Measurements from ENCODE around the gene GPR17.

GPR17 gene

DNA sequence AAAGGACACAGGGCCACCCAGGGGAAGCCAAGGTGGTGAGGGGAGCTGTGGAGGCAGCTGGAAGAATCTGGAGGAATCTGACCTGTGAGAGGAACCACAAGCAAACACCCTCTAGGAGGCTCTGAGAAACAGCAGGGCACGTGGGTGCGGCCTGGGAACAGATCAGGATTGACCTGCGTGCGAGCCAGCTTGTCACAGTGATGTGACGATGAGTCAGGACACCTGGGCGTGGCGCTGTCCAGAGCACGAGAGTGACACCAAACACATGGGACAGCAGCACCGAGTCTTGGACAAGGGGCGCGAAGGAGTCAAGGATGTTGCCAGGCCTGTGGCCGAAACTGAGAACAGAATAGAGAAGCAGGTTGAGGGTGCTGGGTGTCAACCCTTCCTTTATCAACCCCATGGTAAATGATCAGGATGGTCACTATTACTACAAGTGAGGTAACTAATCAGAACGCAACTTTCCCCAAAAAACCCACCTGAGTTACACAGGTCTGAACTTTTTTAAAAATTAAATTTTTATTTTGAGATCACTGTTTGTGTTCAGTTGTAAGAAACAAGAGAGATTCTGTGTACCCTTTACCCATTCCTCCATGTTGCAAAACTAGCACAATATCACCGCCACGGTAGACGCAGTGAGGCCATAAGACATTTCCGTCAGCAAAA lies 54.7 kb downstream of the GPR17 start:
- peak overlapping the region; percentile 73 for H3K4me3 ChIP-seq (ENCODE audit: low read depth, low read length)
- DNase-seq (ENCODE audit: low read depth) = peak; percentile 98
- TF ChIP-seq CTCF (IDR thresholded peaks at IDR 0.05; ENCODE audit: insufficient read depth, low read depth, low read length, missing control alignments) = peak; percentile 16

DNA sequence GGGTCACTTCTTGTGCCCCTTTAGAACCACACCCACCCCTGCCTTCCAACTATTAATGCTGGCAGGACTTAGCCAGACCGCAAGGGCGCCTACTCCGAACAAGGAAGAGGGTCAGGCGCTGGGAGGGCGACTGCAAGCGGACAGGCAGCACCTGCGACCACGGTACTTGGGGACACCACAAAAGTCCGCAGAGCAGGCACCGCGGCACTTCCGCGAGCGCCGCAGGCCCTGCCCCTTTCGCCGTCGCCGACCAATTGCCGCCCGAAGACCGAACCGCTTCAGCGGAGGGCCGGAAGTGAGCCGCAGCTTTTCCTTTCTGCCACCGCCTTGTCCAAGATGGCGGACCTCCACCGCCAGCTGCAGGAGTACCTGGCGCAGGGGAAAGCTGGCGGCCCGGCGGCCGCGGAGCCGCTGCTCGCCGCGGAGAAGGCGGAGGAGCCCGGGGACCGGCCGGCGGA lies 55.3 kb downstream of the GPR17 start, which contains the start of gene SFT2D3:
TSS of gene SFT2D3 (plus strand) at position 305 of the 458 bp plus-strand sequence. CDS start at position 337, 32 bp downstream.
- peak within 1 kb of the TSS; percentile 73 for H3K4me3 ChIP-seq (ENCODE audit: low read depth, low read length)
- DNase-seq (ENCODE audit: low read depth) = peak; percentile 98
- no peak for TF ChIP-seq CTCF (IDR thresholded peaks at IDR 0.05; ENCODE audit: insufficient read depth, low read depth, low read length, missing control alignments)

DNA sequence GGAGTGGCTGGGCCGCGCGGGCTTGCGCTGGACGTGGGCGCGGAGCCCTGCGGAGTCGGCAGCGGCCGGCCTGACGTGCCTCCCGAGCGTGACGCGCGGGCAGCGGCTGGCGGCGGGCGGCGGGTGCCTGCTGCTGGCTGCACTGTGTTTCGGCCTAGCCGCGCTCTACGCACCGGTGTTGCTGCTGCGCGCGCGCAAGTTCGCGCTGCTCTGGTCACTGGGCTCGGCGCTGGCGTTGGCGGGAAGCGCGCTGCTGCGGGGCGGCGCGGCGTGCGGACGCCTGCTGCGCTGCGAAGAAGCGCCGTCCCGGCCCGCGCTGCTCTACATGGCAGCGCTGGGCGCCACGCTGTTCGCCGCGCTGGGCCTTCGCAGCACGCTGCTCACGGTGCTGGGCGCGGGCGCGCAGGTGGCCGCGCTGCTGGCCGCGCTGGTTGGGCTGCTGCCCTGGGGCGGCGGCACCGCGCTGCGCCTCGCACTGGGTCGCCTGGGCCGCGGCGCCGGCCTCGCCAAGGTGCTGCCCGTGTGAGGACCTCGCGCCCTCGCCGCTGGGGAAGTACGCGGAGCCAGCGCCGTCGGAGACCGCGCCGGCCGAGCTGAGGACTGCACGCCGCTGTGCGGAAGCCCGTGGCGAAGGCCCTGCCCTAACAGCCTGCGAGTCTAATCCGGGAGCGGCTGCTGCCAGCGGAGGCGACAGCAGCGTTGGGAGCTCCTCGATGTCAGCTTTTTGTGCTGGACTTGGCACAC lies 55.9 kb downstream of the GPR17 start:
- TF ChIP-seq CTCF (IDR thresholded peaks at IDR 0.05; ENCODE audit: insufficient read depth, low read depth, low read length, missing control alignments) = peak; percentile 18
- DNase-seq (ENCODE audit: low read depth) = peak; percentile 93
- H3K4me3 ChIP-seq (ENCODE audit: low read depth, low read length) = peak overlapping the region; percentile 73

Data from GM12865 (cell line).